Measurements from ENCODE around the gene CCDC43. TPM values are rescaled to one million over a fixed set of nuclear protein-coding genes. Genes with fewer than 3 reads are reported as not detected.

Gene CCDC43
- total and polyA plus RNA-seq, 4 experiments from 2014 or later: 10.7 to 18.8 (median 16.0) TPM

DNA sequence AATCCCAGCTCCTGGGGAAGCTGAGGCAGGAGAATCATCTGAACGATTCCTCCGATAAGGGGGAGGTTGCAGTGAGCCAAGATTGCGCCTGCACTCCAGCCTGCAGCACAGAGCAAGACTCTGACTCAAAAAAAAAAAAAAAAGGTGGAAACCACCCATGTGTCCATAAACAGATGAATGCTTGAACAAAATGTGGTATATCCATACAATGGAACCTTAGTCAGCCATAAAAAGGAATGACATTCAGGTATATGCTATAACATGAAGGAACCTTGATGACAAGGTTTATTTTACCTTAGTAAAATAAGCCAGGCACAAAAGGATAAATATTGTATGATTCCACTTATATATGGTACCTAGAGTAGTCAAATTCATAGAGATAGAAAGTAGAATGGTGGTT is 36.2 kb downstream of the CCDC43 start:
- Mint-ChIP-seq H3K36me3 (peaks cover 0 to 2% of the 10 kb centered on the region in 2 donors), H3K27me3 (peaks cover 29 to 31% of the 10 kb centered on the region in 2 donors), H3K9me3 (peaks cover 0 to 4% (median under 1%) of the 10 kb centered on the region in 8 donors), H3K4me1 (peaks cover 2 to 12% (median 5%) of the 10 kb centered on the region in 4 donors), H3K4me3 (no peak overlapping the region), H3K27ac (no peak overlapping the region)
- Histone ChIP-seq H3K4me3 (ENCODE audit: low read length in 2 of 2) (no peak overlapping the region), H3K36me3 (ENCODE audit: insufficient read depth, low read length) (no peaks in the 10 kb centered on the region), H3K27me3 (ENCODE audit: insufficient read depth, low read length) (no peaks in the 10 kb centered on the region), H3K4me1 (ENCODE audit: insufficient read depth, low read length) (no peaks in the 10 kb centered on the region), H3K27ac (ENCODE audit: low read depth, low read length) (no peak overlapping the region), H3K9me3 (ENCODE audit: control insufficient read depth in 1 of 2, low read length in 2 of 2) (no peaks in the 10 kb centered on the region)
- ChIA-PET CTCF (ENCODE audit: partially characterized antibody) (no interaction called here), POLR2A (ENCODE audit: partially characterized antibody) (no interaction called here)
- no peak for DNase-seq
- intact Hi-C loops (cut with micrococcal nuclease): no loop called here

DNA sequence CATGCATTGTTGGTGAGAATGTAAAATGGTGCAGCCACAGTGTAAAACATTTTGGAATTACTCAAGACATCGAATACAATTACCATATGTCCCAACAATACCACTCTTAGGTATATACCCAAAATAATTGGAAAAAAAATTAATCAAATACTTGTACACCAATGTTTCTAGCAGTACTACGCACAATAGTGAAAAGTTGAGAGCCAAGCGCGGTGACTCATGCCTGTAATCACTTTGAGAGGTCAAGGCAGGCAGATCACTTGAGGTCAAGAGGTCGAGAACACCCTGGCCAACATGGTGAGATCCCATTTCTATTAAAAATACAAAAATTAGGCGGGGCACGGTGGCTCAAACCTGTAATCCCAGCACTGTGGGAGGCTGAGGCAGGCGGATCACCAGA is 36.8 kb downstream of the CCDC43 start:
- Mint-ChIP-seq H3K9me3 (peaks cover 0 to 4% (median under 1%) of the 10 kb centered on the region in 8 donors), H3K27ac (no peak overlapping the region), H3K27me3 (peaks cover 30 to 35% of the 10 kb centered on the region in 2 donors), H3K4me3 (no peak overlapping the region), H3K4me1 (peaks cover 2 to 12% (median 5%) of the 10 kb centered on the region in 4 donors), H3K36me3 (peaks cover 0 to 2% of the 10 kb centered on the region in 2 donors)
- intact Hi-C loops (cut with micrococcal nuclease): no loop called here
- POLR2A ChIA-PET (ENCODE audit: partially characterized antibody): no interaction called here
- no peak for DNase-seq
- Histone ChIP-seq H3K27ac (ENCODE audit: low read depth, low read length) (no peak overlapping the region), H3K27me3 (ENCODE audit: insufficient read depth, low read length) (no peaks in the 10 kb centered on the region), H3K4me3 (ENCODE audit: low read length in 2 of 2) (no peak overlapping the region), H3K9me3 (ENCODE audit: control insufficient read depth in 1 of 2, low read length in 2 of 2) (no peaks in the 10 kb centered on the region), H3K36me3 (ENCODE audit: insufficient read depth, low read length) (no peaks in the 10 kb centered on the region), H3K4me1 (ENCODE audit: insufficient read depth, low read length) (no peaks in the 10 kb centered on the region)
- CTCF ChIA-PET (ENCODE audit: partially characterized antibody): no interaction called here

DNA sequence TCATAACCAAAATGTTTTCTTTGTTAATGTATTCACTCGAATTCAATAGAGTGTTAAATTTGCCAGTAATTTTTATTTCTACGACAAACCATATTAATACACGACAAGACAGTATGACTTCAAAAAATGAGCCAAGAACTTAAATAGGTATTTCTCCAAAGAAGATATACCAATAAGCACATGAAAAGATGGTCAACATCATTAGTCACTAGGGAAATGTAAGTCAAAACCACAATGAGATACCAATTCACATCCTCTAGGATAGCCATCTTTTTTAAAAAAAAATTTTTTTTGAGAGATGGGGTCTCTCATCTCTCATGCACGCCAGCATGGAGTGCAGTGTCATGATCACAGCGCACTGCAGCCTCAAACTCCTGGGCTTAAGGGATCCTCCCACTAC is 38.3 kb downstream of the CCDC43 start:
- intact Hi-C loops (cut with micrococcal nuclease): no loop called here

DNA sequence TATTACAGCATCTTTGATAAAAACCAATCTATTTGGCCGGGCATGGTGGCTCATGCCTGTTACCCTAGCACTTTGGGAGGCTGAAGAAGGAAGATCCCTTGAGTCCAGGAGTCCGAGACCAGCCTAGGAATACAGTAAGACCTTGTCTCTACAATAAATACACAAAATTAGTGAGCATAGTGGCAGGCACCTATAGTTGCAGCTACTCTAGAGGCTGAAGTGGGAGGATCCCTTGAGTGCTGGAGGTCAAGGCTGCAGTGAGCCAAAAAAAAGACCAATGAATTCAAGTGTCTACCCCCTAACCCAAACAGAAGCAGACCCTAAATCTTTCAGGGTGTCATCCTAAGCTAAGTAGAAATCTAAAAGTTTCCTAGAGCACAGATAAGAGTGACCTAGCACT is 40.6 kb downstream of the CCDC43 start:
- Mint-ChIP-seq H3K4me3 (no peak overlapping the region), H3K27me3 (peaks cover 22 to 34% of the 10 kb centered on the region in 2 donors), H3K4me1 (no peaks in the 10 kb centered on the region), H3K27ac (no peak overlapping the region), H3K36me3 (no peaks in the 10 kb centered on the region), H3K9me3 (peaks cover 0 to 2% (median 0%) of the 10 kb centered on the region in 8 donors)
- Histone ChIP-seq H3K4me1 (ENCODE audit: insufficient read depth, low read length) (no peaks in the 10 kb centered on the region), H3K36me3 (ENCODE audit: insufficient read depth, low read length) (no peaks in the 10 kb centered on the region), H3K27ac (ENCODE audit: low read depth, low read length) (no peak overlapping the region), H3K4me3 (ENCODE audit: low read length in 2 of 2) (no peak overlapping the region), H3K27me3 (ENCODE audit: insufficient read depth, low read length) (no peaks in the 10 kb centered on the region), H3K9me3 (ENCODE audit: control insufficient read depth in 1 of 2, low read length in 2 of 2) (no peaks in the 10 kb centered on the region)
- DNase-seq: no peak
- intact Hi-C loops (cut with micrococcal nuclease): no loop called here
- ChIA-PET CTCF (ENCODE audit: partially characterized antibody) (no interaction called here), POLR2A (ENCODE audit: partially characterized antibody) (no interaction called here)

More for the DNA sequence above, 38.3 kb downstream of the CCDC43 start:
- H3K9me3 Mint-ChIP-seq: peaks cover 0 to 2% (median 0%) of the 10 kb centered on the region in 8 donors
- DNase-seq: no peak
- Histone ChIP-seq H3K9me3 (ENCODE audit: control insufficient read depth in 1 of 2, low read length in 2 of 2) (no peaks in the 10 kb centered on the region), H3K4me1 (ENCODE audit: insufficient read depth, low read length) (no peaks in the 10 kb centered on the region), H3K36me3 (ENCODE audit: insufficient read depth, low read length) (no peaks in the 10 kb centered on the region), H3K27me3 (ENCODE audit: insufficient read depth, low read length) (no peaks in the 10 kb centered on the region), H3K27ac (ENCODE audit: low read depth, low read length) (no peak overlapping the region), H3K4me3 (ENCODE audit: low read length in 2 of 2) (no peak overlapping the region)
- no peak overlapping the region for H3K4me3 Mint-ChIP-seq
- H3K4me1 Mint-ChIP-seq: peaks cover 0 to 5% (median 2%) of the 10 kb centered on the region in 4 donors
- peaks cover 29 to 34% of the 10 kb centered on the region in 2 donors for H3K27me3 Mint-ChIP-seq
- no peak overlapping the region for H3K27ac Mint-ChIP-seq
- CTCF ChIA-PET (ENCODE audit: partially characterized antibody): no interaction called here
- no peaks in the 10 kb centered on the region for H3K36me3 Mint-ChIP-seq
- POLR2A ChIA-PET (ENCODE audit: partially characterized antibody): no interaction called here

DNA sequence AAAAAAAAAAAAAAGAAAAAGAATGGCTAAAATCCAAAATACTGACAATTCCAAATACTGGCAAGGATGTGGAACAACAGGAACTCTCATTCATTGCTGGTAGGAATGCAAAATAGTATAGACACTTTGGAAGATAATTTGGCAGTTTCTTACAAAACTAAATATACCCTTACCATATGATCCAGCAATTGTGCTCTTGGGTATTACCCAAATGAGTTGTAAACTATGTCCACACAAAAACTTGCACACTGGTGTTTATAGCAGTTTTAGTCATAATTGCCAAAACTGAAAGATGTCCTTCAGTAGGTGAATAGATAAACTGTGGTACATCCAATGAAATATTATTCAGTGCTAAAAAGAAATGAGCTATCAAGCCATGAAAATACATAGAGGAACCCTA is 41.8 kb downstream of the CCDC43 start:
- H3K27ac Mint-ChIP-seq: no peak overlapping the region
- no peak overlapping the region for H3K4me3 Mint-ChIP-seq
- CTCF ChIA-PET (ENCODE audit: partially characterized antibody): no interaction called here
- DNase-seq: no peak
- no peaks in the 10 kb centered on the region for H3K4me1 Mint-ChIP-seq
- H3K4me3 ChIP-seq (ENCODE audit: low read length in 2 of 2): no peak overlapping the region
- peaks cover 0 to 2% (median 0%) of the 10 kb centered on the region in 8 donors for H3K9me3 Mint-ChIP-seq
- no peaks in the 10 kb centered on the region for H3K4me1 ChIP-seq (ENCODE audit: insufficient read depth, low read length)
- no peaks in the 10 kb centered on the region for H3K36me3 Mint-ChIP-seq
- intact Hi-C loops (cut with micrococcal nuclease): no loop called here
- POLR2A ChIA-PET (ENCODE audit: partially characterized antibody): no interaction called here
- H3K36me3 ChIP-seq (ENCODE audit: insufficient read depth, low read length): no peaks in the 10 kb centered on the region
- H3K27me3 Mint-ChIP-seq: peaks cover 22 to 34% of the 10 kb centered on the region in 2 donors
- no peaks in the 10 kb centered on the region for H3K27me3 ChIP-seq (ENCODE audit: insufficient read depth, low read length)
- no peaks in the 10 kb centered on the region for H3K9me3 ChIP-seq (ENCODE audit: control insufficient read depth in 1 of 2, low read length in 2 of 2)
- H3K27ac ChIP-seq (ENCODE audit: low read depth, low read length): no peak overlapping the region

DNA sequence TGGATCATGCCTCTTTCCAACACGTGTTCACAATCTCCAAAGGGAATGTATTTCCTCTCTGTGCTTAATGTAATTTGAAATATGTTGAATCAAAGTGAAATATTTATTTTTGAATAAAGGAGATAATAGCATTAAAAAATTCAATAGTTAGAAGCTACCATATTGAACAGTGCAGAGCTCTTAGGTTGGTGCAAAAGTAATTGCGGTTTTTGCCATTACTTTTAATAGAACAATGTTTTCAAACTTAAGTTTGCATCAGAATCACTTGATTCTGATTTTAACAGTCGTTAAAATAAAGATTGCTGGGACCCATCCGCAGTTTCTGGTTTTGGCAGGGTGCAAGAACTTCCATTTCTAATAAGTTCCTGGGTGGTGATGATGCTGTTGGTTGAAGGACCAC is 43.3 kb downstream of the CCDC43 start:
- peaks cover 23 to 40% of the 10 kb centered on the region in 2 donors for H3K27me3 Mint-ChIP-seq
- no peaks in the 10 kb centered on the region for H3K36me3 Mint-ChIP-seq
- Histone ChIP-seq H3K27me3 (ENCODE audit: insufficient read depth, low read length) (no peaks in the 10 kb centered on the region), H3K27ac (ENCODE audit: low read depth, low read length) (no peak overlapping the region), H3K4me1 (ENCODE audit: insufficient read depth, low read length) (no peaks in the 10 kb centered on the region), H3K4me3 (ENCODE audit: low read length in 2 of 2) (no peak overlapping the region), H3K9me3 (ENCODE audit: control insufficient read depth in 1 of 2, low read length in 2 of 2) (no peaks in the 10 kb centered on the region), H3K36me3 (ENCODE audit: insufficient read depth, low read length) (no peaks in the 10 kb centered on the region)
- no peaks in the 10 kb centered on the region for H3K4me1 Mint-ChIP-seq
- no peak for DNase-seq
- H3K4me3 Mint-ChIP-seq: no peak overlapping the region
- ChIA-PET CTCF (ENCODE audit: partially characterized antibody) (interaction anchor here (0.6 kb wide), 1 partner anchor 44 kb away, joined by 3 read pairs; no protein-coding TSS in a partner anchor), POLR2A (ENCODE audit: partially characterized antibody) (no interaction called here)
- H3K9me3 Mint-ChIP-seq: no peaks in the 10 kb centered on the region
- H3K27ac Mint-ChIP-seq: no peak overlapping the region
- intact Hi-C loops (cut with micrococcal nuclease): no loop called here

DNA sequence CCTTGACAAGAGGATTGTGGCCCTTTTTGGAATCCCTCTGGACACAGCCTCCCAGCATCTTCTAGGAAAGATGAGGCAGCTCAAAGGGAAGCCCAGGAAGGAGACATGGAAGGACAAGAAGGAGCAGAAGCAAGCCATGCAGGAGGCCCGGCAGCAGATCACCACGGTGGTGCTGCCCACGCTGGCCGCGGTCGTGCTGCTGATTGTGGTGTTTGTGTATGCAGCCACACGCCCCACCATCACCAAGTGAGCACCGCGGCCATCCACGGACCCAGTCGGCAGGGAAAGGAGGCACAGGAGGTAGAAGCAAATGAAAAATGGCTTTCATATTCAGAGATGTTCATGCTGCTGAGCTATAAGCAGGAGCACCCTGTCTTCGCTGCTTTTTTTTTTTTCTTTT is 44.2 kb downstream of the CCDC43 start:
- DNase-seq: no peak
- H3K4me3 Mint-ChIP-seq: no peak overlapping the region
- no peaks in the 10 kb centered on the region for H3K4me1 Mint-ChIP-seq
- H3K36me3 Mint-ChIP-seq: no peaks in the 10 kb centered on the region
- H3K9me3 Mint-ChIP-seq: no peaks in the 10 kb centered on the region
- intact Hi-C loops (cut with micrococcal nuclease): no loop called here
- Histone ChIP-seq H3K27me3 (ENCODE audit: insufficient read depth, low read length) (no peaks in the 10 kb centered on the region), H3K27ac (ENCODE audit: low read depth, low read length) (no peak overlapping the region), H3K4me1 (ENCODE audit: insufficient read depth, low read length) (no peaks in the 10 kb centered on the region), H3K4me3 (ENCODE audit: low read length in 2 of 2) (no peak overlapping the region), H3K9me3 (ENCODE audit: control insufficient read depth in 1 of 2, low read length in 2 of 2) (no peaks in the 10 kb centered on the region), H3K36me3 (ENCODE audit: insufficient read depth, low read length) (no peaks in the 10 kb centered on the region)
- ChIA-PET CTCF (ENCODE audit: partially characterized antibody) (interaction anchor here (0.6 kb wide), 1 partner anchor 14 kb away, joined by 3 read pairs; no protein-coding TSS in a partner anchor), POLR2A (ENCODE audit: partially characterized antibody) (no interaction called here)
- no peak overlapping the region for H3K27ac Mint-ChIP-seq
- H3K27me3 Mint-ChIP-seq: peaks cover 20 to 35% of the 10 kb centered on the region in 2 donors

DNA sequence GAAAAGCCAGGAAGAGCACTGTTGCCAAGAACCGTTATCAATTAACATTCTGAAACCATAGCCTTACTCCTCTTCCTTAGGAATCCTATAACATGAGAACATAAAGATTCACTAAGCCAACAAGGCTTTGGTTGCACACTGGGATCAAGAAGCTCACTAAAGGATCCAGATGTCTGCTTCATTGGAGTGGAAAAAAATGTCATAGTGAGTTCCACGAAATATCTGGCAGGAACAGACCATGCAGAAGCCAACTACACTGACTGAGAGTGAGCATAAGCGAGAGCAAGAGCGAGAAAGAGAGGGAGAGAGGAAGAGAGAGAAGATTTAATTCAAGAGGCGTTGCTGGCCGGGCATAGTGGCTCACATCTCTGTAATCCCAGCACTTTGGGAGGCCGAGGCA is 46.7 kb downstream of the CCDC43 start:
- H3K27ac Mint-ChIP-seq: no peak overlapping the region
- CTCF ChIA-PET (ENCODE audit: partially characterized antibody): interaction anchor here (0.8 kb wide), 1 partner anchor 312 kb away, joined by 3 read pairs; no protein-coding TSS in a partner anchor

More for the DNA sequence above, 46.7 kb downstream of the CCDC43 start:
- intact Hi-C loops (cut with micrococcal nuclease): no loop called here
- Histone ChIP-seq H3K4me1 (ENCODE audit: insufficient read depth, low read length) (no peaks in the 10 kb centered on the region), H3K9me3 (ENCODE audit: control insufficient read depth in 1 of 2, low read length in 2 of 2) (no peaks in the 10 kb centered on the region), H3K27me3 (ENCODE audit: insufficient read depth, low read length) (no peaks in the 10 kb centered on the region), H3K36me3 (ENCODE audit: insufficient read depth, low read length) (no peaks in the 10 kb centered on the region), H3K27ac (ENCODE audit: low read depth, low read length) (no peak overlapping the region), H3K4me3 (ENCODE audit: low read length in 2 of 2) (no peak overlapping the region)
- peaks cover 17 to 20% of the 10 kb centered on the region in 2 donors for H3K27me3 Mint-ChIP-seq
- POLR2A ChIA-PET (ENCODE audit: partially characterized antibody): no interaction called here
- no peaks in the 10 kb centered on the region for H3K9me3 Mint-ChIP-seq
- no peaks in the 10 kb centered on the region for H3K4me1 Mint-ChIP-seq
- no peaks in the 10 kb centered on the region for H3K36me3 Mint-ChIP-seq
- H3K4me3 Mint-ChIP-seq: no peak overlapping the region
- no peak for DNase-seq
